DND-41 (cell line): ENCODE measurements around the gene RAD52.

Experiments
- EZH2 ChIP-seq: IDR thresholded peaks from 3 replicates; pipeline ENCODE4 v1.6.1; 2012; ENCODE audit warnings: borderline replicate concordance, low read depth, mild to moderate bottlenecking, moderate library complexity, low read length, inconsistent platforms; ENCODE audit not compliant: severe bottlenecking
- TF ChIP-seq, protein P1 (sequence below): IDR thresholded peaks from 2 replicates; pipeline ENCODE4 v1.5.1; 2012; ENCODE audit warnings: borderline replicate concordance, low read length, moderate library complexity, mild to moderate bottlenecking; ENCODE audit not compliant: poor library complexity, severe bottlenecking; ENCODE audit errors: extremely low read depth

- TF ChIP-seq, protein P1, sequence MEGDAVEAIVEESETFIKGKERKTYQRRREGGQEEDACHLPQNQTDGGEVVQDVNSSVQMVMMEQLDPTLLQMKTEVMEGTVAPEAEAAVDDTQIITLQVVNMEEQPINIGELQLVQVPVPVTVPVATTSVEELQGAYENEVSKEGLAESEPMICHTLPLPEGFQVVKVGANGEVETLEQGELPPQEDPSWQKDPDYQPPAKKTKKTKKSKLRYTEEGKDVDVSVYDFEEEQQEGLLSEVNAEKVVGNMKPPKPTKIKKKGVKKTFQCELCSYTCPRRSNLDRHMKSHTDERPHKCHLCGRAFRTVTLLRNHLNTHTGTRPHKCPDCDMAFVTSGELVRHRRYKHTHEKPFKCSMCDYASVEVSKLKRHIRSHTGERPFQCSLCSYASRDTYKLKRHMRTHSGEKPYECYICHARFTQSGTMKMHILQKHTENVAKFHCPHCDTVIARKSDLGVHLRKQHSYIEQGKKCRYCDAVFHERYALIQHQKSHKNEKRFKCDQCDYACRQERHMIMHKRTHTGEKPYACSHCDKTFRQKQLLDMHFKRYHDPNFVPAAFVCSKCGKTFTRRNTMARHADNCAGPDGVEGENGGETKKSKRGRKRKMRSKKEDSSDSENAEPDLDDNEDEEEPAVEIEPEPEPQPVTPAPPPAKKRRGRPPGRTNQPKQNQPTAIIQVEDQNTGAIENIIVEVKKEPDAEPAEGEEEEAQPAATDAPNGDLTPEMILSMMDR: no peak
- TF ChIP-seq EZH2: no peak
Observed at GRCh38 chr12:946212-946611, 3.3 kb downstream of the RAD52 start.
